H1 (cell line): Measurements from ENCODE around the gene PNPLA8. TPM values are rescaled to one million over a fixed set of nuclear protein-coding genes. Genes with fewer than 3 reads are reported as not detected.

Experiments used
- CTCF ChIA-PET: fragments of 300-600 bp; sonication (Branson Sonifier 250); formaldehyde crosslinking; loops from one replicate; lab custom pipeline; 2021; ENCODE audit not compliant: partially characterized antibody; lab: Charles Lee
- POLR2A ChIA-PET: fragments of 300-600 bp; sonication (Branson Sonifier 250); formaldehyde crosslinking; loops from one replicate; lab custom pipeline; 2021; ENCODE audit warnings: inconsistent platforms; ENCODE audit not compliant: partially characterized antibody; lab: Charles Lee
- DNase-seq, 2 experiments: peaks; one replicate each; pipeline versions ENCODE4 v3.0.0 to v3.0.0-alpha.2; 2010 to 2022; ENCODE audit warnings: low spot score in 2 of 2, low read depth in 1 of 2, mixed read lengths in 1 of 2
- FAIRE-seq: peaks from 2 replicates; lab custom pipeline; 2011; peaks lifted over from hg19 to GRCh38; lab: Jason Lieb, UNC
- H2AFZ ChIP-seq: 2 replicates; pipeline ENCODE4 v1.8.1; 2012; ENCODE audit warnings: low read length, inconsistent platforms
- H2AK5ac ChIP-seq: 2 replicates; pipeline ENCODE4 v1.6.1; 2013; ENCODE audit warnings: low read depth, low read length
- H2BK120ac ChIP-seq: replicated peaks from 2 replicates; pipeline ENCODE3; 2013; ENCODE audit warnings: low read depth, low read length, inconsistent platforms
- H2BK12ac ChIP-seq: 2 replicates; pipeline ENCODE4 v1.6.1; 2013; ENCODE audit warnings: low read depth, low read length
- H2BK15ac ChIP-seq: 2 replicates; pipeline ENCODE4 v1.6.1; 2013; ENCODE audit warnings: low read length
- H2BK20ac ChIP-seq: 2 replicates; pipeline ENCODE4 v1.6.1; 2013; ENCODE audit warnings: low read length
- H2BK5ac ChIP-seq: 2 replicates; pipeline ENCODE4 v1.6.1; 2013; ENCODE audit warnings: low read depth, low read length
- H3K14ac ChIP-seq: 2 replicates; pipeline ENCODE4 v1.6.1; 2013; ENCODE audit warnings: inconsistent platforms; ENCODE audit not compliant: insufficient read length
- H3K18ac ChIP-seq: 2 replicates; pipeline ENCODE4 v1.6.1; 2013; ENCODE audit warnings: low read length; ENCODE audit errors: extremely low read depth
- H3K23ac ChIP-seq: 2 replicates; pipeline ENCODE4 v1.6.1; 2013; ENCODE audit warnings: inconsistent platforms; ENCODE audit not compliant: insufficient read length
- H3K23me2 ChIP-seq: 2 replicates; pipeline ENCODE4 v1.6.1; 2013; ENCODE audit warnings: low read depth, low read length
- H3K27ac ChIP-seq: 2 replicates; pipeline ENCODE4 v1.6.1; 2011; ENCODE audit warnings: low read depth, low read length, inconsistent platforms
- H3K27me3 ChIP-seq, 4 experiments: replicated peaks in 1 of 4; 1 replicate in 1 of 4; 2 replicates in 3 of 4; pipeline versions ENCODE4 v1.6.1 to v1.8.1; 2011 to 2013; ENCODE audit warnings: low read length in 3 of 4, mild to moderate bottlenecking in 3 of 4, inconsistent platforms in 2 of 4, mixed read lengths in 2 of 4, moderate library complexity in 1 of 4; ENCODE audit not compliant: control insufficient read depth in 3 of 4, insufficient read depth in 3 of 4; ENCODE audit errors: extremely low read depth in 1 of 4
- H3K36me3 ChIP-seq, 4 experiments: 2 replicates each; pipeline versions ENCODE4 v1.6.1 to v1.8.1; 2011 to 2013; ENCODE audit warnings: mild to moderate bottlenecking in 4 of 4, low read length in 3 of 4, moderate library complexity in 2 of 4, control low read depth in 1 of 4, inconsistent platforms in 1 of 4; ENCODE audit not compliant: insufficient read depth in 4 of 4, control insufficient read depth in 2 of 4
- H3K4ac ChIP-seq: replicated peaks from 2 replicates; pipeline ENCODE3; 2013; ENCODE audit warnings: low read length, low read depth, mixed read lengths, inconsistent platforms; ENCODE audit not compliant: insufficient read length
- H3K4me1 ChIP-seq, 4 experiments: replicated peaks in 1 of 4; 1 replicate in 1 of 4; 2 replicates in 3 of 4; pipeline versions ENCODE4 v1.6.1 to v1.8.1; 2011 to 2013; ENCODE audit warnings: low read length in 3 of 4, inconsistent platforms in 2 of 4, mixed read lengths in 1 of 4; ENCODE audit not compliant: insufficient read depth in 4 of 4, control insufficient read depth in 3 of 4
- H3K4me2 ChIP-seq, 2 experiments: 2 replicates each; pipeline versions ENCODE4 v1.6.1 to v1.8.1; 2011 to 2013; ENCODE audit warnings: low read depth in 2 of 2, low read length in 2 of 2, control low read depth in 1 of 2, inconsistent platforms in 1 of 2, mild to moderate bottlenecking in 1 of 2; ENCODE audit not compliant: insufficient read depth in 1 of 2
- H3K4me3 ChIP-seq, 4 experiments: fragments of 200-600, 300-600 bp in 1 of 4; sonication (generic), shearing (Covaris generic), sonication (Bioruptor Twin) in 1 of 4; 2 replicates each; pipeline versions ENCODE4 v1.5.1 to v1.8.1; 2011 to 2016; ENCODE audit warnings: low read length in 4 of 4, low read depth in 3 of 4, control low read depth in 2 of 4, inconsistent platforms in 2 of 4, mild to moderate bottlenecking in 2 of 4, mixed read lengths in 1 of 4, moderate library complexity in 1 of 4; ENCODE audit not compliant: insufficient read depth in 2 of 4; ENCODE audit errors: extremely low read depth in 1 of 4
- H3K56ac ChIP-seq: replicated peaks from 2 replicates; pipeline ENCODE3; 2013; ENCODE audit warnings: low read depth, mild to moderate bottlenecking, mixed read lengths, low read length, inconsistent platforms; ENCODE audit not compliant: insufficient read length
- H3K79me1 ChIP-seq: 2 replicates; pipeline ENCODE4 v1.6.1; 2013; ENCODE audit warnings: low read depth, low read length, control low read depth
- H3K79me2 ChIP-seq, 2 experiments: 2 replicates each; pipeline versions ENCODE4 v1.6.1 to v1.8.1; 2012 to 2013; ENCODE audit warnings: low read length in 2 of 2, mild to moderate bottlenecking in 2 of 2, inconsistent platforms in 1 of 2; ENCODE audit not compliant: insufficient read depth in 2 of 2, control insufficient read depth in 1 of 2
- H3K9ac ChIP-seq, 4 experiments: replicated peaks in 1 of 4; 1 replicate in 1 of 4; 2 replicates in 3 of 4; pipeline versions ENCODE4 v1.6.1 to v1.8.1; 2011 to 2013; ENCODE audit warnings: low read depth in 3 of 4, low read length in 3 of 4, control low read depth in 2 of 4, mild to moderate bottlenecking in 2 of 4, moderate library complexity in 2 of 4, inconsistent platforms in 1 of 4; ENCODE audit errors: extremely low read depth in 1 of 4
- H3K9me3 ChIP-seq, 2 experiments: 2 replicates each; pipeline versions ENCODE4 v1.6.1 to v1.8.1; 2012 to 2013; ENCODE audit warnings: mild to moderate bottlenecking in 2 of 2, moderate library complexity in 2 of 2, control low read depth in 1 of 2, inconsistent platforms in 1 of 2, low read depth in 1 of 2, low read length in 1 of 2, mixed read lengths in 1 of 2; ENCODE audit not compliant: insufficient read depth in 2 of 2
- H4K20me1 ChIP-seq, 2 experiments: replicated peaks in 1 of 2; 2 replicates each; pipeline versions ENCODE3 to v1.8.1; 2011 to 2013; ENCODE audit warnings: inconsistent platforms in 2 of 2, low read length in 2 of 2, mild to moderate bottlenecking in 1 of 2; ENCODE audit not compliant: insufficient read depth in 2 of 2, control insufficient read depth in 1 of 2
- H4K5ac ChIP-seq: 2 replicates; pipeline ENCODE4 v1.6.1; 2013; ENCODE audit warnings: low read length, low read depth, mixed read lengths, inconsistent platforms; ENCODE audit not compliant: insufficient read length
- H4K8ac ChIP-seq: 2 replicates; pipeline ENCODE4 v1.8.0; 2013; ENCODE audit warnings: mild to moderate bottlenecking, moderate library complexity, low read length, inconsistent platforms; ENCODE audit not compliant: insufficient read depth; ENCODE audit errors: extremely low read depth
- H4K91ac ChIP-seq: replicated peaks from 2 replicates; pipeline ENCODE3; 2013; ENCODE audit warnings: low read length, mixed read lengths, inconsistent platforms; ENCODE audit not compliant: insufficient read length
- POLR2AphosphoS5 ChIP-seq: IDR thresholded peaks from 2 replicates; pipeline ENCODE4 v1.6.1; 2011; ENCODE audit warnings: low read depth, low read length
- WGBS, 2 experiments: shearing (Covaris generic) in 1 of 2; methylation state at CpG; one replicate each; pipeline versions ENCODE4 v1.1.6 to v1.1.7; 2013 to 2015; ENCODE audit warnings: low lambda C conversion rate in 2 of 2, mixed read lengths in 2 of 2, inconsistent platforms in 1 of 2, low coverage in 1 of 2, missing lambda C conversion rate in 1 of 2; ENCODE audit not compliant: insufficient replicate concordance in 2 of 2, insufficient coverage in 1 of 2, insufficient read length in 1 of 2; ENCODE audit errors: extremely low coverage in 1 of 2, missing lambda C conversion rate in 1 of 2; 5-methylcytosine and 5-hydroxymethylcytosine counted together
- polyA plus RNA-seq, 7 experiments: library from polyadenylated mRNA; depleted of rRNA in 3 of 7; stranded (reverse) in 5 of 7; unstranded in 2 of 7; fragments of >200 nt in 5 of 7; fragments of 200-250 nt in 2 of 7; gene quantifications; 1 replicate in 5 of 7; 2 replicates in 1 of 7; 4 replicates in 1 of 7; pipeline versions ENCODE4 v1.2.1 to v1.2.3, GENCODE V29; 2011 to 2013; ENCODE audit warnings: missing spikeins in 2 of 7, mixed read lengths in 2 of 7
- total RNA-seq: library from RNA; stranded (reverse); fragmentation: NEBNext Ultra II Directional; extraction: Animal tissue kit (Norgen Biotek cat#: 25700); gene quantifications from 2 replicates; pipeline ENCODE4 v1.2.1, GENCODE V29; 2021

PNPLA8 gene
- total and polyA plus RNA-seq, 2 of the 8 experiments (the other 6 are each of a cell fraction or from before 2014, with no cell fraction given), result 3.8 to 11.2 TPM

DNA sequence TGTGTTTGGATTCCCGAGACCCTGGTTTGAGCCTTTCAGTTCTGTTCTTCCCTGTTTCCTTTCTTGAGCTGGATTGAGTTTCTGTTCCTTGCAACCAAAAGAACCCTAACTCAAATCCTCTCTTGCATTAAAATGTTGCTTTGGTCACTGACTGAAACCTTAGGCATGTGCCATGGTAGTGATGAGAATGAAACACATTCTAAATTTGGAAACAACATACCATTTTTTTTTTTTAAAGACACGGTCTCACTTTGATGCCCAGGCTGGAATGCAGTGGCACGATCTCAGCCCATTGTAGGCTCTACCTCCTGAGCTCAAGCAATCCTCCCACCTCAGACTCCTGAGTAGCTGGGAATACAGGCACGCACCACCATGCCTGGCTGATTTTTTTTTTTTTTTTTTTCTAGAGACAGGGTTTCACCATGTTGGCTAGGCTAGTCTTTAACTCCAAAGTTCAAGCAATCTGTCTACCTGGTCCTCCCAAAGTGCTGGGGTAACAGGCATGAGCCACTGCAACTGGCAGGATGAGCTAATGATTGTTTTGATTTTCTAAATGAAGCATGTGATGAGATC, 35.2 kb upstream of the PNPLA8 start:
- H2BK120ac ChIP-seq, result no peak overlapping the region
- H2BK20ac ChIP-seq, result no peak overlapping the region
- no peak overlapping the region for H3K18ac ChIP-seq
- no peak overlapping the region for H3K14ac ChIP-seq
- peaks cover 11 to 18% of the 10 kb centered on the region in 2 experiments for H3K9me3 ChIP-seq
- H2BK12ac ChIP-seq, result no peak overlapping the region
- DNase-seq (no peak), FAIRE-seq (no peak)
- no peak overlapping the region for H4K91ac ChIP-seq
- H3K4ac ChIP-seq, result no peak overlapping the region
- H3K79me1 ChIP-seq, result no peaks in the 10 kb centered on the region
- H2AK5ac ChIP-seq, result no peak overlapping the region
- no peak overlapping the region for H2BK15ac ChIP-seq
- H2BK5ac ChIP-seq, result no peak overlapping the region
- H3K4me2 ChIP-seq, result no peak overlapping the region
- no peak overlapping the region for H3K9ac ChIP-seq
- no peaks in the 10 kb centered on the region for H4K20me1 ChIP-seq
- no peaks in the 10 kb centered on the region for H3K23me2 ChIP-seq
- H3K23ac ChIP-seq, result no peak overlapping the region
- ChIA-PET POLR2A (interaction anchor here (1.5 kb wide), 1 partner anchor 8 kb away, joined by 5 read pairs; the partner anchor contains the start of genes DNAJB9 and THAP5), CTCF (interaction anchor here (0.6 to 1.0 kb wide), 2 partner anchors 35 to 56 kb away, joined by 3 read pairs; partner anchors contain the start of gene PNPLA8)
- H4K5ac ChIP-seq, result no peak overlapping the region
- H3K4me1 ChIP-seq, result no peaks in the 10 kb centered on the region
- 94% methylated on average over 4 of the region's 4 CpGs; no CpG with 5 or more reads in 1 of the 2 experiments for WGBS, 2 experiments
- no peak overlapping the region for H3K27ac ChIP-seq
- H3K56ac ChIP-seq, result no peak overlapping the region
- no peak for TF ChIP-seq POLR2AphosphoS5
- no peak overlapping the region for H2AFZ ChIP-seq
- no peak overlapping the region for H4K8ac ChIP-seq
- no peaks in the 10 kb centered on the region for H3K27me3 ChIP-seq
- no peak overlapping the region for H3K4me3 ChIP-seq
- peaks cover 0 to 6% of the 10 kb centered on the region in 2 experiments; a peak in 2 of 4 replicates for H3K79me2 ChIP-seq
- peaks cover 0 to 14% (median 3%) of the 10 kb centered on the region in 4 experiments; a peak in 3 of 8 replicates for H3K36me3 ChIP-seq
